Duodenal mucosa (tissue), 2 donors: ENCODE results near the gene CYYR1.

Experiments
- H3K27ac ChIP-seq: one replicate; pipeline ENCODE4 v1.7.0; 2013; ENCODE audit warnings: low read depth, low read length
- H3K27me3 ChIP-seq, 2 donors: one replicate each; pipeline ENCODE4 v1.7.0; 2013; ENCODE audit warnings: low read length in 2 of 2, control low read depth in 1 of 2; ENCODE audit not compliant: insufficient read depth in 2 of 2, control insufficient read depth in 1 of 2
- H3K36me3 ChIP-seq, 2 donors: one replicate each; pipeline ENCODE4 v1.7.0; 2013; ENCODE audit warnings: low read length in 2 of 2, control low read depth in 1 of 2; ENCODE audit not compliant: insufficient read depth in 2 of 2, control insufficient read depth in 1 of 2
- H3K4me1 ChIP-seq, 2 donors: one replicate each; pipeline ENCODE4 v1.7.0; 2013; ENCODE audit warnings: low read length in 2 of 2, control low read depth in 1 of 2; ENCODE audit not compliant: insufficient read depth in 2 of 2, control insufficient read depth in 1 of 2
- H3K4me3 ChIP-seq, 2 donors: one replicate each; pipeline ENCODE4 v1.7.0; 2013; ENCODE audit warnings: low read length in 2 of 2, low read depth in 1 of 2
- H3K9ac ChIP-seq, 2 donors: one replicate each; pipeline ENCODE4 v1.7.0; 2013; ENCODE audit warnings: low read length in 2 of 2, low read depth in 1 of 2
- H3K9me3 ChIP-seq, 2 donors: one replicate each; pipeline ENCODE4 v1.7.0; 2013; ENCODE audit warnings: low read length in 2 of 2, control low read depth in 1 of 2; ENCODE audit not compliant: control insufficient read depth in 1 of 2

The CYYR1 gene

DNA sequence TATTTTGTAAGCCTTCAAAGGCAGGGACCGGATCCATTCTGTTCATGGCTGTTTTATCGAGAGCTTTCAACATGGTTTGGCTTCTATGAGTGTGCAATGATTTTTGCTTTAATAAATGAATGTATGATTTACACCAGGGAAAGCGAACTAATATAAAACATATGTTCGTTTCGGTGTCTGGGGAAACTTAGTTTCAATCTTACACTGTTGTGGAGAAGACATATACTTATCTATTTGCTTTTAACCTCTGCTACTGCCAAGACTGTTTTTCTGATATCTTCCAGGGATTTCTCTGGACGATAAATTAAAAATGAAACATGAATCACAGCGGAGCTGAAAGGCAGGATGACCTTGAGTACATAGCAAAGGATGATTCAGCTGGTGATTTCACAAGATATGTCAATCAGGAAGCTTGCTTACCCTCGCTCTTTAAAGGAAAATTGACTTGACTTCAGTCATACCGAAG lies 14.7 kb upstream of the CYYR1 start:
- no peak overlapping the region for H3K27ac ChIP-seq
- no peaks in the 10 kb centered on the region for H3K4me1 ChIP-seq
- no peak overlapping the region for H3K9ac ChIP-seq
- H3K36me3 ChIP-seq: no peaks in the 10 kb centered on the region
- no peak overlapping the region for H3K4me3 ChIP-seq
- no peaks in the 10 kb centered on the region for H3K27me3 ChIP-seq
- H3K9me3 ChIP-seq: no peaks in the 10 kb centered on the region

DNA sequence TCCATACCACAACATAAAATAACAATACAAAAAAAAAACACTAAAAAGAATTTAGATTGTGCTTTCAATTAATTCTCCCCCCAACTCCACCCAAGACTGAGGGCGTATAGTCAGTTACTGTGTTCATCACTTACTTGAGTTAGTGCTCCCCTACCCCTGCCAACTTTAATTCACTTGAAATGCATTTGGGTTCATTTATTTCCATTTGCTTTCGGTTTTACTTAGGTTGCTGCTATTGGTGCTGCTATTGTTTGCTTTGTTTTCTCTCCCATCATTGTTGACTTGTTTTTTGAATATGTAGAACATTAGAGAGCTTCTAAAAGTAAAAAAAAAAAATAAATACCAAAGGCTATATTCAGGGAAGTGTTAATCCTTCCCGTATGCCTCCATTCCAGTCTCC lies 10.7 kb upstream of the CYYR1 start:
- Histone ChIP-seq H3K9ac (no peak overlapping the region), H3K36me3 (no peaks in the 10 kb centered on the region), H3K9me3 (no peaks in the 10 kb centered on the region), H3K4me1 (no peaks in the 10 kb centered on the region), H3K4me3 (no peak overlapping the region), H3K27ac (no peak overlapping the region), H3K27me3 (no peaks in the 10 kb centered on the region)

DNA sequence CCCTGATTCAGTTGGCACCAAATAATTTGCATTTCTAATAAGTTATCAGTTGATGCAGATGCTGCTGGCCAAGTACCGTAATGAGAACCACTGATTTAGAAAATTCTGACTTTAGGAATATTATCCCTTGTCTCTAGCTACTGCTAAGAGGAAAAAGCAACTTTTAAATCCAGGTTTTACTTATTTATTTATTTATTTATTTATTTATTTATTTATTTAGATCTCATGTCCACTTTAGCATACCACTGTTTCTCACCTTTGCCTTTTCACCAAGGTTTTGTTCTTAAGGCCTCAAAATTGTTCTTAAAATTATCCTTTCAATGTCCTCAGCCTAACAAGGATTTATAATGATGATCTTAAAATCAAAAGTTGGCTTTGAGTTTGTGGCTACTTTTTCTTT lies 8.7 kb upstream of the CYYR1 start:
- no peaks in the 10 kb centered on the region for H3K36me3 ChIP-seq
- no peaks in the 10 kb centered on the region for H3K4me1 ChIP-seq
- no peaks in the 10 kb centered on the region for H3K27me3 ChIP-seq
- no peaks in the 10 kb centered on the region for H3K9me3 ChIP-seq
- H3K9ac ChIP-seq: no peak overlapping the region
- H3K4me3 ChIP-seq: no peak overlapping the region
- H3K27ac ChIP-seq: no peak overlapping the region

DNA sequence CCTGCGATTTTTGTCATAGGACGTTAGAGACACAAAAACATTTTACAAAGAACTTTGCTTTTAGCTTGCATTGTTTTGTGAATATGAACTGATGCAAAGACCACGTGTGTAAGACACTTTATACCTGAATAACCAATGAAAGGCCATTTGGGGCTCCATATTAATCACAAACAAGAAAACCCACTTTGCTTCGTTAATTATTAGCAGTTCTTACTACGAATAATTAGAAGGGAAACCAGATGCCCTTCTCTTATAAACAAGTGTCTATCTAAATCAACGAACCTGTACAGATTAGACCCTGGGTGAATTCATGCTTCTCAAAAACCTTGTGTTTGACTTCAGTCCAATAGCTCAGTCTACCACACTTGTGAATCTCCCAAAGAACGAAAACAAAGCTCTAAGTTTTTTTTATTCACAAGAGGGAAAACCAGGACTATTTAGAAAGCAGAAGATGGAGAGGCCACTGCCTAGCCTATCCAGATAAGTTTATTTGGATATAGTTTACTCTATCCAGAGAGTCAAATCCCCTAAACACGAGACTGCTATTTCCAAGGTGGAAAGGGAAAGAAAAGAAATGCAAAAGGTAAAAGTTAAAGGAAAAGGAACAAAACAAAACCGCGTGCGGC lies 897 bp downstream of the CYYR1 start:
- Histone ChIP-seq H3K4me3 (peak overlapping the region in 1 of 2 donors; percentile 34), H3K9me3 (peaks cover 0 to 4% of the 10 kb centered on the region in 2 donors), H3K27me3 (no peaks in the 10 kb centered on the region), H3K36me3 (no peaks in the 10 kb centered on the region), H3K4me1 (no peaks in the 10 kb centered on the region), H3K27ac (no peak overlapping the region), H3K9ac (no peak overlapping the region)

GRCh38 chr21:26570203-26570602 lies 2.9 kb downstream of the CYYR1 start:
- no peaks in the 10 kb centered on the region for H3K4me1 ChIP-seq
- no peaks in the 10 kb centered on the region for H3K27me3 ChIP-seq
- peaks cover 0 to 2% of the 10 kb centered on the region in 2 donors for H3K9me3 ChIP-seq
- no peak overlapping the region for H3K4me3 ChIP-seq
- no peaks in the 10 kb centered on the region for H3K36me3 ChIP-seq
- no peak overlapping the region for H3K27ac ChIP-seq
- H3K9ac ChIP-seq: no peak overlapping the region

DNA sequence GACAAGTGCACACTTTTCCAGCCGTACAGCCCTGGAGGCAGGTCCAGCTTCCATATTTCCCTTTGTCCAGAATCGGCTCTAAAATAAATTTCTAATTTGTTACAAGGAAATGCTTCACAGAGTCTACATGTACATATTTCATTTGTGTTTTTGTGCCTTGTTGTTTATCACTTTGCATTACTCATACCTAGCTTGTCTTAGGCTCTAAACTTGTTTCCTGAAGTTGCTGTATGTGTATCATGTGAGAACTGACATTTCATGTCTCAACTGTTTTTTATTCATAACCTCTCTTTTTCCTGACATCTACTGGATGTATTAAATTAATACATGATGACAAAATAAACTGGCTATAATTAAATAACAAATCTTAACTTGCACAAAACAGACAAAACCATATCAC lies 7.5 kb downstream of the CYYR1 start:
- Histone ChIP-seq H3K4me3 (no peak overlapping the region), H3K36me3 (no peaks in the 10 kb centered on the region), H3K9me3 (no peaks in the 10 kb centered on the region), H3K4me1 (no peaks in the 10 kb centered on the region), H3K9ac (no peak overlapping the region), H3K27ac (no peak overlapping the region), H3K27me3 (no peaks in the 10 kb centered on the region)

DNA sequence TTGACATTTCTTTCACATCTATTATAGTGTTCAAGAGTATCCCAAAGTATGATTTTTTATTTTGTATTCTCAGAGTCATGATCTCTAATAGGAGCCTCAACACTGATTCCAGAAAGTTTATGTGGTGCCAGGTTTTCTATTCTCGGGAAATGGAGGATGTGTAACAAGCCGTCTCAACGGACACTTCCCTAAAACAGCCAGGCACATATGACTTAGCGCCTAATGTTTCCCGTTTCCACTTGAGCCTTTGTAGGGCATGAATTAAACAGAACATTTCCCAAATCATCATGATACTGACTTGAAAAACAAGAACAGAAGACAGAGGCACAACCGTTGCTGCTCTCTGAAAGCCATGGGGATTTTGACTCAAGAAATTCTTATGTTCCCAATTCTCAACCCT lies 8.0 kb downstream of the CYYR1 start:
- Histone ChIP-seq H3K9ac (no peak overlapping the region), H3K27ac (no peak overlapping the region), H3K9me3 (no peaks in the 10 kb centered on the region), H3K4me1 (no peaks in the 10 kb centered on the region), H3K4me3 (no peak overlapping the region), H3K36me3 (no peaks in the 10 kb centered on the region), H3K27me3 (no peaks in the 10 kb centered on the region)

DNA sequence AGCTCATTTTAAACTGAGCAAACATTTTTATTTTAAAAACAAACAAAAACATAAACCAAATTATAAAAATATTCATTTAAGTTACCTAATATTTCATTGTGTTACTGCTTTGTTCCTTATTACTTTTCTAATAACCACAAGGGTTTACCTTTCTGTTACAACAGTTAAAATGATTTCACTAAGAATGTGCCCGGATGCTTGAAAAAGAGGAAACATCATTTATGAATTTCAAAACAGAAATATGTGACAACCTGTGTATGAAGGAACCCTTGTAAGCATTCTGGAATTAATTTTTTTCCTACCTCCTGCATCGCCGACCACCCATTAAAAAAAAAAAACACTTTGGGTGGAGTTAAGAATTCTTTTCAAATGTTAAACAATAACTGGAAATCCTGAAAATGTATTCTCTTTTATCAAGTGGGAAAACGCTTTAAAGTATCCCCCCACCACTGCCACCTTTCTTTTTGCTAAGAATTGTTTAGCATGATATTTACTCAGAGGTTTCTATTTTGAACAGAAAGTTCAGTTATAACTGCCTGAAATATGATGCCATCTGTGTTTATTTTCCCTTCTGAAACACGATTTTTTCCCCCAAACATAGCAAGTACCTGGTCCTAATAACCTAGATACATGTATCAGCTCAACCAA lies 9.1 kb downstream of the CYYR1 start:
- Histone ChIP-seq H3K9me3 (no peaks in the 10 kb centered on the region), H3K4me3 (no peak overlapping the region), H3K4me1 (no peaks in the 10 kb centered on the region)

GRCh38 chr21:26560612-26561011 lies 12.5 kb downstream of the CYYR1 start:
- Histone ChIP-seq H3K4me3 (no peak overlapping the region), H3K36me3 (no peaks in the 10 kb centered on the region), H3K9ac (no peak overlapping the region), H3K9me3 (no peaks in the 10 kb centered on the region), H3K27me3 (no peaks in the 10 kb centered on the region), H3K27ac (no peak overlapping the region), H3K4me1 (no peaks in the 10 kb centered on the region)

More for the DNA sequence above, 9.1 kb downstream of the CYYR1 start:
- Histone ChIP-seq H3K9ac (no peak overlapping the region), H3K36me3 (no peaks in the 10 kb centered on the region), H3K27me3 (no peaks in the 10 kb centered on the region), H3K27ac (no peak overlapping the region)

- no peaks in the 10 kb centered on the region for H3K36me3 ChIP-seq
- H3K4me1 ChIP-seq: no peaks in the 10 kb centered on the region
Measured at GRCh38 chr21:26559099-26559498, 14.0 kb downstream of the CYYR1 start.

More at GRCh38 chr21:26559099-26559498, 14.0 kb downstream of the CYYR1 start:
- no peaks in the 10 kb centered on the region for H3K9me3 ChIP-seq
- no peak overlapping the region for H3K4me3 ChIP-seq
- no peak overlapping the region for H3K27ac ChIP-seq
- no peak overlapping the region for H3K9ac ChIP-seq
- no peaks in the 10 kb centered on the region for H3K27me3 ChIP-seq
